ENCODE results near the gene CGREF1.

DNA sequence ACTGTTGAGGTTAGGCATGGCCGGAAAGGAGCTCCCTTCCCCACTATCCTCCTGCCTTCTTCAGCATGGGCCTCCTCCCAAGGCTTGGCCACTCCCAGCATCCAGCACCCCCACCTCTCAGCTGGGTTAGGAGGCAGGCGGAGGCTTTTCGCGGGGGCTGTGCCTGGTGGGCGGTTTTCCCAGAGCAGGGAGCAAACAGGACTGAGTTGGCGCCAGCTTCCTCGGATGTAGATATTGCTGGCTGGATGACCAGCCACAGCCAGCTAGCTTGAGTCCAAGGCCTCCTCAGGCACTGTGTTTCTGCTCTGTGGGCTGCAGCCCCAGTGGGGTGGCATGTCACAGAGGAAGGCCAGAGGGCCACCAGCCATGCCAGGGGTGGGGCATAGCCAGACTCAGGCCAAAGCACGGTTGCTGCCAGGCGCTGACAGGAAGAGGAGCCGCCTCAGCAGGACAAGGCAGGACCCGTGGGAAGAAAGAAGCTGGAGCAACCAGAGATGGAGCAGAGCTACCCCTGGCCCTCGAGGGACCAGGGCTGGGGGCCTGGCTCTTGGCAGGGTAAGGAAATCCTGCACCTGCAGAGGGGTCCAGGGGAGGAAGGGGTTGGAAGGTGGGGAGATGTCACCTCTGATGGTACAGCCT, 30.0 kb upstream of the CGREF1 start, which contains the start of gene TCF23:
- TF ChIP-seq ZNF274 (IDR thresholded peaks at IDR 0.05; ENCODE audit: low read depth, low read length) (no peak), YY1 (IDR thresholded peaks at IDR 0.05; ENCODE audit: insufficient read depth, insufficient read length) (no peak), SUZ12 (IDR thresholded peaks at IDR 0.05; ENCODE audit: extremely low read depth, insufficient read depth, insufficient read length) (no peak)
